GM12878 (cell line): ENCODE data around the gene LRRC2. TPM values are rescaled to one million over a fixed set of nuclear protein-coding genes. Genes with fewer than 3 reads are reported as not detected.

Experiments
- ATAC-seq: fragments of 200-7000 bp; cut with Tn5 transposase; 3 replicates; pipeline ENCODE4 v1.9.1; 2020; ENCODE audit warnings: mild to moderate bottlenecking, moderate library complexity
- BruUV-seq: library from RNA; stranded (reverse); fragments of 400-500 nt; replicated peaks from 2 replicates; lab custom pipeline; 2021; lab: Mats Ljungman, UMichigan
- CTCF ChIA-PET: fragments of 300-600 bp; sonication (Branson Sonifier 250); formaldehyde crosslinking; extraction: SDS; loops from one replicate; lab custom pipeline; 2021; ENCODE audit warnings: inconsistent platforms; lab: Yijun Ruan, JAX
- POLR2A ChIA-PET: fragments of 350-600 bp; formaldehyde crosslinking; extraction: SDS; loops from one replicate; lab custom pipeline; 2021; ENCODE audit warnings: inconsistent platforms; lab: Charles Lee
- RAD21 ChIA-PET: fragments of 300-600 bp; sonication (Branson Sonifier 250); formaldehyde crosslinking; loops from one replicate; lab custom pipeline; 2023; ENCODE audit warnings: antibody characterized with exemption; ENCODE audit not compliant: unreplicated experiment; lab: Charles Lee
- SMC1A ChIA-PET: fragments of 300-600 bp; sonication (Branson Sonifier 250); formaldehyde crosslinking; loops from one replicate; lab custom pipeline; 2023; ENCODE audit not compliant: unreplicated experiment, uncharacterized antibody; lab: Charles Lee
- DNase-seq: peaks from one replicate; pipeline ENCODE4 v3.0.0-alpha.2; 2011; ENCODE audit warnings: low read depth, low spot score
- FAIRE-seq: peaks from 3 replicates; lab custom pipeline; 2011; peaks lifted over from hg19 to GRCh38; lab: Jason Lieb, UNC
- H2AFZ ChIP-seq: 2 replicates; pipeline ENCODE4 v1.6.0; 2011; ENCODE audit warnings: low read depth, low read length, control low read depth; ENCODE audit not compliant: control insufficient read depth
- H3K27ac ChIP-seq: 2 replicates; pipeline ENCODE4 v1.5.1; 2011; ENCODE audit warnings: control low read depth; ENCODE audit not compliant: control insufficient read depth, insufficient read depth
- H3K27me3 ChIP-seq, 2 experiments: replicated peaks in 1 of 2; 2 replicates each; pipeline versions ENCODE4 v1.6.0 to v1.6.1; 2011; ENCODE audit warnings: low read length in 1 of 2; ENCODE audit not compliant: control insufficient read depth in 2 of 2, insufficient read depth in 2 of 2
- H3K36me3 ChIP-seq, 2 experiments: 2 replicates each; pipeline ENCODE4 v1.5.1; 2011; ENCODE audit warnings: low read length in 1 of 2; ENCODE audit not compliant: control insufficient read depth in 2 of 2, insufficient read depth in 2 of 2
- H3K4me1 ChIP-seq: 2 replicates; pipeline ENCODE4 v1.6.1; 2011; ENCODE audit warnings: mild to moderate bottlenecking, low read length, moderate library complexity, mixed read lengths; ENCODE audit not compliant: control insufficient read depth, insufficient read depth
- H3K4me2 ChIP-seq: 2 replicates; pipeline ENCODE4 v1.6.0; 2011; ENCODE audit warnings: control low read depth; ENCODE audit not compliant: control insufficient read depth, insufficient read depth
- H3K4me3 ChIP-seq: fragments of 200-600 bp; sonication (generic); 2 replicates; pipeline ENCODE4 v1.5.1; 2016
- H3K79me2 ChIP-seq: 2 replicates; pipeline ENCODE4 v1.6.0; 2011; ENCODE audit warnings: low read length; ENCODE audit not compliant: control insufficient read depth, insufficient read depth
- H3K9ac ChIP-seq: 2 replicates; pipeline ENCODE4 v1.8.0; 2011; ENCODE audit warnings: low read length, control low read depth, mixed read lengths; ENCODE audit not compliant: control insufficient read depth, insufficient read depth
- H3K9me3 ChIP-seq: replicated peaks from 3 replicates; pipeline ENCODE4 v1.5.1; 2011; ENCODE audit warnings: mild to moderate bottlenecking, low read length; ENCODE audit not compliant: control insufficient read depth, insufficient read depth
- H4K20me1 ChIP-seq: 2 replicates; pipeline ENCODE4 v1.6.0; 2011; ENCODE audit not compliant: control insufficient read depth, insufficient read depth
- BCLAF1 ChIP-seq: fragments of 450-650 bp; IDR thresholded peaks from 2 replicates; pipeline ENCODE4 v1.6.1; 2017; ENCODE audit warnings: antibody characterized with exemption, mild to moderate bottlenecking, moderate library complexity
- EP300 ChIP-seq, 2 experiments: fragments of 150-350 bp in 1 of 2; IDR thresholded peaks; 2 replicates each; pipeline ENCODE4 v1.6.1; 2011 to 2012; ENCODE audit warnings: low read depth in 2 of 2, low read length in 2 of 2, borderline replicate concordance in 1 of 2, improper control_type of control experiment in 1 of 2, inconsistent platforms in 1 of 2; ENCODE audit not compliant: control insufficient read depth in 1 of 2
- FOXK2 ChIP-seq: fragments of 450-650 bp; IDR thresholded peaks from 2 replicates; pipeline ENCODE4 v1.6.1; 2017; ENCODE audit warnings: mild to moderate bottlenecking, moderate library complexity
- HSF1 ChIP-seq: fragments of 150-350 bp; IDR thresholded peaks from 2 replicates; pipeline ENCODE4 v1.6.1; 2014; ENCODE audit warnings: mild to moderate bottlenecking, low read depth, low read length
- IRF5 ChIP-seq: fragments of 450-650 bp; IDR thresholded peaks from 2 replicates; pipeline ENCODE4 v1.6.1; 2017; ENCODE audit warnings: borderline replicate concordance
- JUNB ChIP-seq: IDR thresholded peaks from 2 replicates; pipeline ENCODE4 v1.6.1; 2016; ENCODE audit warnings: antibody characterized with exemption, mild to moderate bottlenecking
- NFIC ChIP-seq: IDR thresholded peaks from 2 replicates; pipeline ENCODE4 v1.6.1; 2012; ENCODE audit warnings: low read depth, mild to moderate bottlenecking, inconsistent platforms, low read length, moderate library complexity
- NFXL1 ChIP-seq: fragments of 450-650 bp; IDR thresholded peaks from 2 replicates; pipeline ENCODE4 v1.6.1; 2017; ENCODE audit warnings: antibody characterized with exemption, mild to moderate bottlenecking, borderline replicate concordance
- NR2C2 ChIP-seq: IDR thresholded peaks from 2 replicates; pipeline ENCODE4 v1.6.1; 2011; ENCODE audit warnings: borderline replicate concordance, low read depth; ENCODE audit not compliant: control insufficient read depth, insufficient read length
- SRF ChIP-seq, 2 experiments: IDR thresholded peaks; 2 replicates each; pipeline ENCODE4 v1.6.1; 2011; ENCODE audit warnings: low read depth in 2 of 2, low read length in 2 of 2, mild to moderate bottlenecking in 1 of 2, moderate library complexity in 1 of 2
- SUZ12 ChIP-seq: fragments of 200-600 bp; sonication (generic); IDR thresholded peaks from one replicate; pipeline ENCODE4 v1.6.1; 2018; ENCODE audit warnings: antibody characterized with exemption, mild to moderate bottlenecking; ENCODE audit not compliant: unreplicated experiment
- WRNIP1 ChIP-seq: IDR thresholded peaks from 2 replicates; pipeline ENCODE4 v1.6.1; 2011; ENCODE audit warnings: low read depth, low read length, improper control_type of control experiment, borderline replicate concordance
- ZBTB11 ChIP-seq: fragments of 450-650 bp; formaldehyde crosslinking; IDR thresholded peaks from 2 replicates; pipeline ENCODE4 v1.5.0; 2022; ENCODE audit warnings: mild to moderate bottlenecking, missing genetic modification characterization
- WGBS: methylation state at CpG from one replicate; pipeline ENCODE4 v1.1.6; 2016; ENCODE audit warnings: low lambda C conversion rate; ENCODE audit not compliant: insufficient replicate concordance, insufficient coverage; ENCODE audit errors: missing lambda C conversion rate; 5-methylcytosine and 5-hydroxymethylcytosine counted together
- in situ Hi-C: fragments of 300-500 bp; cut with MboI; formaldehyde crosslinking; loops from 9 replicates; pipeline ENCODE4 v1.14.3; 2018; ENCODE audit warnings: mixed read lengths
- intact Hi-C: fragments of 100-400 bp; cut with micrococcal nuclease; formaldehyde crosslinking; loops from one replicate; pipeline ENCODE4 v1.14.2; 2022; ENCODE audit not compliant: unreplicated experiment
- polyA plus RNA-seq, 11 experiments: library from polyadenylated mRNA; depleted of rRNA in 4 of 11; unstranded in 6 of 11; stranded (reverse) in 5 of 11; fragments of >200 nt; fragmentation: Nextera tagmentation in 4 of 11; fragmentation: Illumina TruSeq in 1 of 11; extraction: Ambion mirVana in 4 of 11; extraction: Trizol in 1 of 11; gene quantifications; 1 replicate in 1 of 11; 2 replicates in 10 of 11; pipeline versions ENCODE4 v1.2.1 to v1.2.3, GENCODE V29; 2011 to 2016; ENCODE audit warnings: inconsistent platforms in 2 of 11, missing spikeins in 2 of 11, low read depth in 1 of 11
- total RNA-seq, 4 experiments: library from RNA; depleted of rRNA in 3 of 4; stranded (reverse); fragments of >200 nt in 3 of 4; fragmentation: Illumina TruSeq in 1 of 4; extraction: Trizol in 1 of 4; gene quantifications; 2 replicates each; pipeline versions ENCODE4 v1.2.1 to v1.2.3, GENCODE V29; 2013 to 2021

LRRC2 gene
- total and polyA plus RNA-seq, 10 of the 15 experiments (the other 5 are each of a cell fraction or from before 2014, with no cell fraction given), result not detected

- Histone ChIP-seq H3K27me3 (peaks cover 0 to 3% of the 10 kb centered on the region in 2 experiments; a peak in 1 of 4 replicates), H3K4me3 (no peak overlapping the region), H3K36me3 (no peaks in the 10 kb centered on the region), H3K27ac (no peak overlapping the region), H4K20me1 (no peaks in the 10 kb centered on the region), H3K4me2 (no peak overlapping the region), H3K9ac (no peak overlapping the region), H3K9me3 (no peaks in the 10 kb centered on the region), H3K4me1 (peaks cover 11% of the 10 kb centered on the region), H2AFZ (no peak overlapping the region), H3K79me2 (no peaks in the 10 kb centered on the region)
- CTCF ChIA-PET, result interaction anchor here (0.8 to 5.6 kb wide), 4 partner anchors 18 to 133 kb away, joined by 3 to 36 read pairs (median 16); no protein-coding TSS in a partner anchor
- BruUV-seq, result no TSS peak
- ATAC-seq (no peak), DNase-seq (no peak), FAIRE-seq (no peak)
- TF ChIP-seq HSF1 (no peak), ZBTB11 (no peak), NFIC (no peak), BCLAF1 (no peak), NR2C2 (no peak), IRF5 (no peak), EP300 (IDR thresholded peaks at IDR 0.05; ENCODE audit: borderline replicate concordance in 1 of 2, control insufficient read depth in 1 of 2, low read depth in 2 of 2, low read length in 2 of 2) (no peak), JUNB (no peak), NFXL1 (no peak), SRF (IDR thresholded peaks at IDR 0.05; ENCODE audit: low read depth in 2 of 2, low read length in 2 of 2) (no peak), FOXK2 (no peak), SUZ12 (no peak), WRNIP1 (no peak)
- POLR2A ChIA-PET, result interaction anchor here (1.0 kb wide), 1 partner anchor 62 kb away, joined by 3 read pairs; no protein-coding TSS in a partner anchor
- in situ Hi-C loops, result no loop called here
- SMC1A ChIA-PET, result interaction anchor here (0.9 to 2.2 kb wide), 6 partner anchors 21 to 133 kb away, joined by 3 to 10 read pairs (median 4); no protein-coding TSS in a partner anchor
- WGBS, result 94% methylated on average over 5 of the region's 5 CpGs
- RAD21 ChIA-PET, result interaction anchor here (0.7 to 1.4 kb wide), 3 partner anchors 50 to 62 kb away, joined by 3 to 4 read pairs (median 3); no protein-coding TSS in a partner anchor
- intact Hi-C loops, result loop anchor here (2.0 kb wide), 1 partner anchor 63 kb away; no protein-coding TSS in a partner anchor
These were observed 70.1 kb downstream of the LRRC2 start for GRCh38 chr3:46495901-46496456.
